AG09309 (cell line): ENCODE measurements around the gene FRMD3.
A peak's percentile ranks its signal among the peaks of the same experiment; 100 is the strongest.

Experiments used
- DNase-seq: peaks from one replicate; pipeline ENCODE4 v3.0.0-alpha.2; 2010; ENCODE audit warnings: low read depth
- H3K4me3 ChIP-seq: 2 replicates; pipeline ENCODE4 v1.5.1; 2011; ENCODE audit warnings: mild to moderate bottlenecking, low read depth, low read length, moderate library complexity; ENCODE audit not compliant: control insufficient read depth
- TF ChIP-seq, protein P1 (sequence below): IDR thresholded peaks from 2 replicates; pipeline ENCODE4 v1.5.1; 2011; ENCODE audit warnings: mild to moderate bottlenecking, low read depth, low read length, inconsistent platforms; ENCODE audit not compliant: insufficient read depth, control insufficient read depth; ENCODE audit errors: missing control alignments

The FRMD3 gene

DNA sequence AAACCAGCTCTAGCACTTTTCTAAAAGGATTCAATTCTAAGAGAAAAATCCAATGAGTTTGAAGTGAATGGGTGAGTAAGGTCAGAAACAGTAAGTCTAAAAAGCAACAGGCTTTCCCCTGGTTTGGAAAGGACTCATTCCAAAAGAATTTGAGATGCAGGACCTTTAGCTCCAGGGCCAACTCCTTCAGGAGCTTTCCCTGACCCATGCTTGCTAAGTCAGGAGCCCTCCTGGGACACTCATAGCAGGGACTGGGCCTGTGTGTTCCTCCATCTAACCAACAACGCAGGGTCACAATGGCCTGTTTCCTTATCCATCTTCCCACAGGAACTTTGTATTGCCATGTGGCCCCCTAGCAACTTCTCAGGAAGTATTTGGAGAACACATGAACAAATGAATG lies 198.8 kb downstream of the FRMD3 start:
- TF ChIP-seq, protein P1, sequence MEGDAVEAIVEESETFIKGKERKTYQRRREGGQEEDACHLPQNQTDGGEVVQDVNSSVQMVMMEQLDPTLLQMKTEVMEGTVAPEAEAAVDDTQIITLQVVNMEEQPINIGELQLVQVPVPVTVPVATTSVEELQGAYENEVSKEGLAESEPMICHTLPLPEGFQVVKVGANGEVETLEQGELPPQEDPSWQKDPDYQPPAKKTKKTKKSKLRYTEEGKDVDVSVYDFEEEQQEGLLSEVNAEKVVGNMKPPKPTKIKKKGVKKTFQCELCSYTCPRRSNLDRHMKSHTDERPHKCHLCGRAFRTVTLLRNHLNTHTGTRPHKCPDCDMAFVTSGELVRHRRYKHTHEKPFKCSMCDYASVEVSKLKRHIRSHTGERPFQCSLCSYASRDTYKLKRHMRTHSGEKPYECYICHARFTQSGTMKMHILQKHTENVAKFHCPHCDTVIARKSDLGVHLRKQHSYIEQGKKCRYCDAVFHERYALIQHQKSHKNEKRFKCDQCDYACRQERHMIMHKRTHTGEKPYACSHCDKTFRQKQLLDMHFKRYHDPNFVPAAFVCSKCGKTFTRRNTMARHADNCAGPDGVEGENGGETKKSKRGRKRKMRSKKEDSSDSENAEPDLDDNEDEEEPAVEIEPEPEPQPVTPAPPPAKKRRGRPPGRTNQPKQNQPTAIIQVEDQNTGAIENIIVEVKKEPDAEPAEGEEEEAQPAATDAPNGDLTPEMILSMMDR, result no peak
- H3K4me3 ChIP-seq, result no peak overlapping the region
- no peak for DNase-seq

GRCh38 chr9:83336706-83337105 lies 201.5 kb downstream of the FRMD3 start:
- DNase-seq, result no peak
- no peak overlapping the region for H3K4me3 ChIP-seq
- TF ChIP-seq, protein P1, result no peak

DNA sequence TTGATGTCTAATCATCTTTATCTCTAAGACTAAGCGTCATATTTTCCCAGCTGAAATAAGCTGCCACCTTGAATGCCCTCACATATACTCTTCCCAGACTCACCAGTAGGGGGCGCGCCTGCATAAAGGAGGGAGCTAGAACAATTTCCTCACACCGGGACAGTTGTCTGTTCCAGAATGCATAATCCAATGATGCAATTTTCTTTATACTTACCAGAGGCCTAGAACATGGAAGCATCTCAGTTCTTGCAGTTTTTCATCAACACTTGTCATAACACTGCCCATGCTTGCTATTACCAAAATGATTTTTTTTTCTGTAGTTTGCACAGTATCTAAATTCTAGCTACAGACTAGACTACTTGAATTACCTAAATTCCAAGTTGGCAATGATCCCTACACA lies 203.9 kb downstream of the FRMD3 start:
- TF ChIP-seq, protein P1, result peak; percentile 89
- peak; percentile 55 for DNase-seq

DNA sequence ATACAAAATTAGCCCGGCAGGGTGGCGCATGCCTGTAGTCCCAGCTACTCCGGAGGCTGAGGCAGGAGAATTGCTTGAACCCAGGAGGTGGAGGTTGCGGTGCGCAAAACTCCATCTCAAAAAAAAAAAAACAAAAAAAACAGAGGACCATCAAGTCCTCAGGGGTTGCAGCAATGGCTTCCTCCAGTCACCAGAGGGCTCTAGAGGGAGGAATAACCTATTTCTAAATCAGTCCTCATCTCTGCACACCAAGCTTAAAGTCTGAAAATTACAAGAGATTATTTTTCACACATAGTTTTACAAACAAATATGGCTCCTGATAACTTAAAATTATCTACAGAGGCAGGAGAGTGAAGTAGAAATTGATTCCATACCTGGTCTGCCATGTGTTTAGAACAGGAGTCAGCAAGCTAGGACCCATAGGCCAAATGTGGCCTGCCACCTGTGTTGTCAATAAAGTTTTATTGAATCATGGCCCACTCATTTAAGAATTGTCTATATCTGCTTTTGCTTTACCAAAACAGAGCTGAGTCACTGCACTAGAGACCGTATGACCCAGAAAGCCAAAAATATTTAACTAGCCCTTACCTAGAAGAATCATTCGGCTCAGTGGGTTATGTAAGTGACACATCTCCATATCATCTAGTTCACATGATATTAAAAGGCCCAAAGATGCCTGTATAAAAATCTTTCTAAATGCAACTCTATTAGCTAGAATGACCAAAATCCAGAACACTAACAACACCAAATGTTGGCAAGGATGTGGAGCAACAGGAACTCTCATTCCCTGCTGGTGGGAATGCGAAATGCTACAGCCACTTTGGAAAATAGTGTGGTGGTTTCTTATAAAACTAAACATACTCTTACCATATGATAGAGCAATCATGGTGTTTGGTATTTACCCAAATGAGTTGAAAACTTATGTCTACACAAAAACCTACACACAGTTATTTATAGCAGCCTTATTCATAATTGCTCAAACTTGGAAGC lies 207.7 kb downstream of the FRMD3 start:
- no peak overlapping the region for H3K4me3 ChIP-seq
- TF ChIP-seq, protein P1, result peak; percentile 9
- no peak for DNase-seq

More for the DNA sequence above, 203.9 kb downstream of the FRMD3 start:
- no peak overlapping the region for H3K4me3 ChIP-seq

- TF ChIP-seq, protein P1, result no peak
- H3K4me3 ChIP-seq, result no peak overlapping the region
- DNase-seq, result no peak
These were observed 210.2 kb downstream of the FRMD3 start for GRCh38 chr9:83327750-83328622.

GRCh38 chr9:83327323-83327722 lies 210.9 kb downstream of the FRMD3 start:
- no peak for DNase-seq
- TF ChIP-seq, protein P1, result peak; percentile 10
- no peak overlapping the region for H3K4me3 ChIP-seq
